CD4-positive, alpha-beta T cell (primary cell): ENCODE data around the gene CCSER2. TPM values are rescaled to one million over a fixed set of nuclear protein-coding genes. Genes with fewer than 3 reads are reported as not detected.

ENCODE experiments used
- ATAC-seq: fragments of 200-7000 bp; cut with Tn5 transposase; one replicate; pipeline ENCODE4 v1.10.0; 2022; ENCODE audit warnings: mild to moderate bottlenecking; ENCODE audit not compliant: poor library complexity
- CTCF ChIA-PET: fragments of 350-600 bp; sonication (Branson Sonifier 250); formaldehyde crosslinking; loops from one replicate; lab custom pipeline; 2021; ENCODE audit warnings: antibody characterized with exemption, inconsistent platforms; lab: Charles Lee
- POLR2A ChIA-PET: fragments of 350-600 bp; sonication (Branson Sonifier 250); formaldehyde crosslinking; loops from one replicate; lab custom pipeline; 2021; ENCODE audit warnings: antibody characterized with exemption, inconsistent platforms; lab: Charles Lee
- DNase-seq, 14 experiments: peaks; one replicate each; pipeline ENCODE4 v3.0.0-alpha.2; 2013 to 2020; ENCODE audit warnings: mixed read lengths in 2 of 14
- H3K27ac ChIP-seq, 2 donors: one replicate each; pipeline versions ENCODE4 v1.5.1 to v1.7.0; 2013; ENCODE audit warnings: low read length in 2 of 2, low read depth in 1 of 2, mild to moderate bottlenecking in 1 of 2
- H3K27me3 ChIP-seq, 2 experiments: 1 replicate in 1 of 2; 2 replicates in 1 of 2; pipeline versions ENCODE4 v1.6.1 to v1.7.0; 2013; ENCODE audit warnings: low read length in 2 of 2, control low read depth in 1 of 2, mild to moderate bottlenecking in 1 of 2, moderate library complexity in 1 of 2; ENCODE audit not compliant: insufficient read depth in 2 of 2, control insufficient read depth in 1 of 2
- H3K36me3 ChIP-seq: one replicate; pipeline ENCODE4 v1.6.1; 2013; ENCODE audit warnings: low read length, control low read depth; ENCODE audit not compliant: insufficient read depth
- H3K4me1 ChIP-seq: one replicate; pipeline ENCODE4 v1.6.1; 2013; ENCODE audit warnings: low read length, control low read depth; ENCODE audit not compliant: insufficient read depth
- H3K4me3 ChIP-seq: one replicate; pipeline ENCODE4 v1.5.1; 2013; ENCODE audit warnings: mild to moderate bottlenecking, low read length, moderate library complexity
- H3K9me3 ChIP-seq, 2 experiments: 1 replicate in 1 of 2; 2 replicates in 1 of 2; pipeline versions ENCODE4 v1.6.1 to v1.7.0; 2013; ENCODE audit warnings: low read length in 2 of 2, mild to moderate bottlenecking in 2 of 2, control low read depth in 1 of 2, moderate library complexity in 1 of 2; ENCODE audit not compliant: control insufficient read depth in 1 of 2, insufficient read depth in 1 of 2
- H3K27ac Mint-ChIP-seq: one replicate; pipeline ENCODE4 v1.8.0; 2020; ENCODE audit warnings: mixed read lengths
- H3K27me3 Mint-ChIP-seq: one replicate; pipeline ENCODE4 v1.8.0; 2021; ENCODE audit warnings: mixed read lengths
- H3K36me3 Mint-ChIP-seq: one replicate; pipeline ENCODE4 v1.8.0; 2021; ENCODE audit warnings: low read depth, mixed read lengths
- H3K4me1 Mint-ChIP-seq: one replicate; pipeline ENCODE4 v1.8.0; 2021; ENCODE audit warnings: low read depth, mixed read lengths
- H3K4me3 Mint-ChIP-seq: one replicate; pipeline ENCODE4 v1.8.0; 2020; ENCODE audit warnings: mild to moderate bottlenecking, mixed read lengths
- H3K9me3 Mint-ChIP-seq: one replicate; pipeline ENCODE4 v1.8.0; 2020; ENCODE audit warnings: mixed read lengths
- intact Hi-C, 2 experiments: fragments of 100-400 bp; cut with DNase I in 1 of 2; cut with micrococcal nuclease in 1 of 2; formaldehyde crosslinking; loops; one replicate each; pipeline versions ENCODE4 v1.15.1 to v1.9.0; 2023 to 2025; cut with DNase I, micrococcal nuclease
- total RNA-seq, 174 experiments: library from RNA in 2 of 174; stranded (reverse) in 2 of 174; gene quantifications; one replicate each; pipeline ENCODE4 v1.2.3 and lab custom pipeline; 2021 to 2026
- TF ChIP-seq, protein P1 (sequence below): fragments of 200-600 bp; IDR thresholded peaks from one replicate; pipeline ENCODE4 v1.8.0; 2022; ENCODE audit warnings: antibody characterized with exemption, mild to moderate bottlenecking

Gene CCSER2
- total RNA-seq, 2 experiments from 2014 or later, result 134 to 148 TPM

DNA sequence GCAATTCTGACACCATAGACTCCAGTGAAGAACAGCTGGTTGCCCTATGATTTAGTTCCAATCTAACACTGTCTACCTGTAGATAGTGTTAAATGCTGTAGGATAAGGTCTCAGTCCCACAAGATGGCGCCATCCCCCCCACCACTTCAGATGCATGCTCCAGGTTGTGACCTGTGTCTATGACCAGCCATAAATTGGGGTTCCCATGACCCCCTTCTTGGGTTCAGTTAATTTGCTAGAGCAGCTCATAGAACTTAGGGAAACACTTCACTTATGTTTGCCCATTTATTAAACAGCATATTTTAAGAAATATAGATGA lies 13.1 kb downstream of the CCSER2 start:
- ChIA-PET CTCF (interaction anchor here (0.7 to 2.9 kb wide), 4 partner anchors 11 to 72 kb away, joined by 3 to 15 read pairs (median 4); partner anchors contain the start of gene CCSER2), POLR2A (interaction anchor here (1.0 to 1.6 kb wide), 2 partner anchors 11 to 13 kb away, joined by 3 to 11 read pairs; partner anchors contain the start of gene CCSER2)
- Mint-ChIP-seq H3K9me3 (no peaks in the 10 kb centered on the region), H3K27me3 (no peaks in the 10 kb centered on the region), H3K4me3 (peak overlapping the region; percentile 30), H3K4me1 (peaks cover 62% of the 10 kb centered on the region), H3K27ac (no peak overlapping the region), H3K36me3 (peaks cover 21% of the 10 kb centered on the region)
- ATAC-seq (peak; percentile 43), DNase-seq (peak in 1 of 14 experiments; percentile 38)
- H3K4me3 ChIP-seq, result no peak overlapping the region
- H3K27ac ChIP-seq, result no peak overlapping the region
- peaks cover 37% of the 10 kb centered on the region for H3K4me1 ChIP-seq
- TF ChIP-seq, protein P1, sequence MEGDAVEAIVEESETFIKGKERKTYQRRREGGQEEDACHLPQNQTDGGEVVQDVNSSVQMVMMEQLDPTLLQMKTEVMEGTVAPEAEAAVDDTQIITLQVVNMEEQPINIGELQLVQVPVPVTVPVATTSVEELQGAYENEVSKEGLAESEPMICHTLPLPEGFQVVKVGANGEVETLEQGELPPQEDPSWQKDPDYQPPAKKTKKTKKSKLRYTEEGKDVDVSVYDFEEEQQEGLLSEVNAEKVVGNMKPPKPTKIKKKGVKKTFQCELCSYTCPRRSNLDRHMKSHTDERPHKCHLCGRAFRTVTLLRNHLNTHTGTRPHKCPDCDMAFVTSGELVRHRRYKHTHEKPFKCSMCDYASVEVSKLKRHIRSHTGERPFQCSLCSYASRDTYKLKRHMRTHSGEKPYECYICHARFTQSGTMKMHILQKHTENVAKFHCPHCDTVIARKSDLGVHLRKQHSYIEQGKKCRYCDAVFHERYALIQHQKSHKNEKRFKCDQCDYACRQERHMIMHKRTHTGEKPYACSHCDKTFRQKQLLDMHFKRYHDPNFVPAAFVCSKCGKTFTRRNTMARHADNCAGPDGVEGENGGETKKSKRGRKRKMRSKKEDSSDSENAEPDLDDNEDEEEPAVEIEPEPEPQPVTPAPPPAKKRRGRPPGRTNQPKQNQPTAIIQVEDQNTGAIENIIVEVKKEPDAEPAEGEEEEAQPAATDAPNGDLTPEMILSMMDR, result no peak
- H3K36me3 ChIP-seq, result peaks cover 10% of the 10 kb centered on the region
- no peaks in the 10 kb centered on the region for H3K27me3 ChIP-seq
- intact Hi-C loops, result no loop called here
- no peaks in the 10 kb centered on the region for H3K9me3 ChIP-seq

DNA sequence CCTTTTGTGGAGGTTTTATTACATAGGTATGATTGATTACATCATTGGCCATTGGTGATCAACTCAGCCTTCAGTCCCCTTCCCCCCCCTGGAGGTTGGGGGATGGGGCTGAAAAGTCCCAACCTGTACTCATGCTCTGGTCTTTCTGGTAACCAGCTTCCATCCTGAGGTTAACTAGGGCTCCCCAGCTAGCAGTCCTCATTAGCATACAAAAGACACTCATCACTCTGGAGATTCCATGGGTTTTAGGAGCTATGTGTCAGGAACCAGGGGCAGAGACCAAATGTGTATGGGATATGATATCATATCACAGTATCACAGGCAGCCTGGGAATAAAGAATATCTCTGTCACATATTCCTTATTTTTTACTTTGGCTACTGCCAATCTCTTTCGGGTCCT lies 13.6 kb downstream of the CCSER2 start:
- peaks cover 62% of the 10 kb centered on the region for H3K4me1 Mint-ChIP-seq
- POLR2A ChIA-PET, result interaction anchor here (1.0 to 1.6 kb wide), 2 partner anchors 11 to 13 kb away, joined by 3 to 11 read pairs; partner anchors contain the start of gene CCSER2
- Histone ChIP-seq H3K27ac (no peak overlapping the region), H3K4me3 (no peak overlapping the region), H3K36me3 (peaks cover 10% of the 10 kb centered on the region), H3K4me1 (peaks cover 33% of the 10 kb centered on the region), H3K27me3 (no peaks in the 10 kb centered on the region), H3K9me3 (no peaks in the 10 kb centered on the region)
- TF ChIP-seq, protein P1, result no peak
- H3K27me3 Mint-ChIP-seq, result no peaks in the 10 kb centered on the region
- ATAC-seq (no peak), DNase-seq (no peak)
- intact Hi-C loops, result no loop called here
- H3K27ac Mint-ChIP-seq, result peak overlapping the region; percentile 42
- peaks cover 24% of the 10 kb centered on the region for H3K36me3 Mint-ChIP-seq
- H3K9me3 Mint-ChIP-seq, result no peaks in the 10 kb centered on the region
- H3K4me3 Mint-ChIP-seq, result no peak overlapping the region
- CTCF ChIA-PET, result interaction anchor here (0.8 to 2.9 kb wide), 3 partner anchors 11 to 31 kb away, joined by 3 to 15 read pairs (median 5); partner anchors contain the start of gene CCSER2

DNA sequence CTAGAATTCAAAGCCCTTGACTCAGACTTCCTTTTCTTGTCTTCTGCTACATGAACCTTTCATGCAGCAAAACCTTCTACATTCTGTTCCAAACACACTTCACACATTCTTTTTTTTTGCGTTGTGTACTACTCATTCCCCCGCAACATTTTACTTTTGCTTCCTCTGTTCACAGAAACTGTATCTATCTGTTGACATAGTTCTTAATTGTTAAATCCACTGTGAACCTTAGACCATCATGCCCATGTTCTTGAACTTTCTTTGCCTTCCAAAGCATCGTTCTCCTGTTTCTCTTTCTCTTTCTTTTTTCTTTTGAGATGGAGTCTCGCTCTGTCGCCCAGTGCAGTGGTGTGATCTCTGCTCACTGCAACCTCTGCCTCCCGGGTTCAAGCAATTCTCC lies 14.2 kb downstream of the CCSER2 start:
- H3K27ac ChIP-seq, result no peak overlapping the region
- peaks cover 62% of the 10 kb centered on the region for H3K4me1 Mint-ChIP-seq
- ChIA-PET CTCF (interaction anchor here (2.9 kb wide), 1 partner anchor 10 kb away, joined by 15 read pairs; no protein-coding TSS in a partner anchor), POLR2A (interaction anchor here (1.6 kb wide), 1 partner anchor 14 kb away, joined by 11 read pairs; the partner anchor contains the start of gene CCSER2)
- H3K36me3 Mint-ChIP-seq, result peaks cover 25% of the 10 kb centered on the region
- peak overlapping the region; percentile 9 for H3K4me3 Mint-ChIP-seq
- ATAC-seq (peak; percentile 5), DNase-seq (peak in 1 of 14 experiments; percentile 12)
- intact Hi-C loops, result no loop called here
- H3K27ac Mint-ChIP-seq, result peak overlapping the region; percentile 42
- no peaks in the 10 kb centered on the region for H3K9me3 ChIP-seq
- no peak overlapping the region for H3K4me3 ChIP-seq
- no peaks in the 10 kb centered on the region for H3K9me3 Mint-ChIP-seq
- peaks cover 10% of the 10 kb centered on the region for H3K36me3 ChIP-seq
- TF ChIP-seq, protein P1, result no peak
- H3K27me3 ChIP-seq, result no peaks in the 10 kb centered on the region
- no peaks in the 10 kb centered on the region for H3K27me3 Mint-ChIP-seq
- H3K4me1 ChIP-seq, result peaks cover 33% of the 10 kb centered on the region
